NB4 (cell line): ENCODE results near the gene IQSEC3.

Experiments
- DNase-seq: peaks from one replicate; pipeline ENCODE4 v3.0.0; 2010; ENCODE audit warnings: low read depth
- H3K4me3 ChIP-seq: one replicate; pipeline ENCODE4 v1.5.1; 2011; ENCODE audit warnings: mild to moderate bottlenecking, low read depth, low read length, moderate library complexity
- MYC ChIP-seq: IDR thresholded peaks from 2 replicates; pipeline ENCODE4 v1.6.1; 2011; ENCODE audit warnings: low read depth, low read length
- POLR2A ChIP-seq: IDR thresholded peaks from 2 replicates; pipeline ENCODE4 v1.6.1; 2011; ENCODE audit warnings: mild to moderate bottlenecking; ENCODE audit not compliant: insufficient read length; ENCODE audit errors: extremely low read depth
- TF ChIP-seq, protein P1 (sequence below): IDR thresholded peaks from one replicate; pipeline ENCODE4 v1.5.1; 2012; ENCODE audit warnings: low read depth, low read length
- TF ChIP-seq, protein P2 (sequence below): IDR thresholded peaks from 2 replicates; pipeline ENCODE4 v1.6.1; 2011; ENCODE audit warnings: low read depth, low read length

IQSEC3 gene

DNA sequence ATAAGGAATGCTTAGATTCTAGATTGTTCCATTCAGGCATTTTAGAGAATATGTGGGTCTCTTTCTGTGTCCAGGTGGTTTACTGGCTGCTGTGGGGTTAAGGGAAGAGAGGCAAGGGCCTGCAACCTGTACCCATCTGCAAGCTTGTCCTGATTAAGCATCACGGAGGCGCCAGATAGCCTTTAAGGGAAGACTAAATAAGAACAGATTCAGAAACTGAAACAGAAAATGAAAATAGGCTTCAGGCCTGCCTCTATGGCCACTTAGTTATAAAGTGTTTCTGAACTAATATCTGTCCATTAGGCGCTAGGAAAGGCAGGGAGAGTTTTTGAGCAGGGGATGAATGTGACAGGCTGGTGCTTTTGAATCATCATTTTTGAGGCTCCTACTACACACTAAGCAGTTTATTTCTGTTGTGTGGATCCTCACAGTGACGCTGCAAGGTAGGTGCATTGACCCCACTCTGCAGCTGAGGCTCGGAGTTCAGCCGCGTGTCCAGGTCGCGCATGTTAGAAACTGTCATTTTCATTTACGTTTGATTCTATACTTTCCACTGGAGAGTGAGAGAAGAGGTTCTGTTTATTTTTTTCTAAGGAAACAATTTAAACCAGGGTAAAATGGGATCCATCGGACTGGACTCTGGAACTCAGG, 100.0 kb downstream of the IQSEC3 start:
- DNase-seq, result no peak
- TF ChIP-seq, protein P1, sequence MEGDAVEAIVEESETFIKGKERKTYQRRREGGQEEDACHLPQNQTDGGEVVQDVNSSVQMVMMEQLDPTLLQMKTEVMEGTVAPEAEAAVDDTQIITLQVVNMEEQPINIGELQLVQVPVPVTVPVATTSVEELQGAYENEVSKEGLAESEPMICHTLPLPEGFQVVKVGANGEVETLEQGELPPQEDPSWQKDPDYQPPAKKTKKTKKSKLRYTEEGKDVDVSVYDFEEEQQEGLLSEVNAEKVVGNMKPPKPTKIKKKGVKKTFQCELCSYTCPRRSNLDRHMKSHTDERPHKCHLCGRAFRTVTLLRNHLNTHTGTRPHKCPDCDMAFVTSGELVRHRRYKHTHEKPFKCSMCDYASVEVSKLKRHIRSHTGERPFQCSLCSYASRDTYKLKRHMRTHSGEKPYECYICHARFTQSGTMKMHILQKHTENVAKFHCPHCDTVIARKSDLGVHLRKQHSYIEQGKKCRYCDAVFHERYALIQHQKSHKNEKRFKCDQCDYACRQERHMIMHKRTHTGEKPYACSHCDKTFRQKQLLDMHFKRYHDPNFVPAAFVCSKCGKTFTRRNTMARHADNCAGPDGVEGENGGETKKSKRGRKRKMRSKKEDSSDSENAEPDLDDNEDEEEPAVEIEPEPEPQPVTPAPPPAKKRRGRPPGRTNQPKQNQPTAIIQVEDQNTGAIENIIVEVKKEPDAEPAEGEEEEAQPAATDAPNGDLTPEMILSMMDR, result no peak
- TF ChIP-seq MYC, result no peak
- TF ChIP-seq, protein P2, sequence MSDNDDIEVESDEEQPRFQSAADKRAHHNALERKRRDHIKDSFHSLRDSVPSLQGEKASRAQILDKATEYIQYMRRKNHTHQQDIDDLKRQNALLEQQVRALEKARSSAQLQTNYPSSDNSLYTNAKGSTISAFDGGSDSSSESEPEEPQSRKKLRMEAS, result no peak
- no peak for TF ChIP-seq POLR2A
- no peak overlapping the region for H3K4me3 ChIP-seq

DNA sequence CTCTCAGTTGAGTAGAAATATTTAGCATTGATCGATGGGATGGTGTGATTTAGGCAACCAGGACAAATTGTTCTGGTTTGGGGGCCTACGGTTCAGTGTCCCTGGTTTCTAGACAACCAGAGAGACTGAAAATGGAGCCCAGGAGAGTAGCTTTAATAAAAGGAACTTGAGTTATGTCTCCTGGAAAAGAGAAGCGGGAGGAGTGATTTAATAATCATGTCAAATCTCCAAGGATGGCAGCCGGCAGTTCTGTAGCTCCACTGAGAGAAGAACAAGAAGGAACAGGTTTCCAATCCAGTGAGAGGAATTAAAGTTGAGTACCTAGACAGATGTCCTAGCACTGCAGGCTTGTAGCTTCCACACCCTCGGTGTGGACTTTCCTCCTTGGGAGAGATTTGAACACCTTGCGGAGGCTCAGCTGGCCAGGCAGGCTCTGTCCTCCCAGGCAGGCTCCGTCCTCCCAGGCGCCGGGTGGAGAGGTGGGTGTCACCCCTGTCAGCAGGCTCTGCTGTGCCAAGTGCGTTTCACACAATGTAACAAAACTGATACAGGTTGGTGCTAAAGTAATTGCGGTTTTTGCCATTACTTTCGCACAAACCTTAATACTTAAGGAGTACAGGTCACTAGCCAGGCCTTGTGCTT, 101.5 kb downstream of the IQSEC3 start:
- no peak overlapping the region for H3K4me3 ChIP-seq
- TF ChIP-seq MYC (no peak), POLR2A (no peak)
- TF ChIP-seq, protein P1, result no peak
- TF ChIP-seq, protein P2, result no peak
- no peak for DNase-seq

DNA sequence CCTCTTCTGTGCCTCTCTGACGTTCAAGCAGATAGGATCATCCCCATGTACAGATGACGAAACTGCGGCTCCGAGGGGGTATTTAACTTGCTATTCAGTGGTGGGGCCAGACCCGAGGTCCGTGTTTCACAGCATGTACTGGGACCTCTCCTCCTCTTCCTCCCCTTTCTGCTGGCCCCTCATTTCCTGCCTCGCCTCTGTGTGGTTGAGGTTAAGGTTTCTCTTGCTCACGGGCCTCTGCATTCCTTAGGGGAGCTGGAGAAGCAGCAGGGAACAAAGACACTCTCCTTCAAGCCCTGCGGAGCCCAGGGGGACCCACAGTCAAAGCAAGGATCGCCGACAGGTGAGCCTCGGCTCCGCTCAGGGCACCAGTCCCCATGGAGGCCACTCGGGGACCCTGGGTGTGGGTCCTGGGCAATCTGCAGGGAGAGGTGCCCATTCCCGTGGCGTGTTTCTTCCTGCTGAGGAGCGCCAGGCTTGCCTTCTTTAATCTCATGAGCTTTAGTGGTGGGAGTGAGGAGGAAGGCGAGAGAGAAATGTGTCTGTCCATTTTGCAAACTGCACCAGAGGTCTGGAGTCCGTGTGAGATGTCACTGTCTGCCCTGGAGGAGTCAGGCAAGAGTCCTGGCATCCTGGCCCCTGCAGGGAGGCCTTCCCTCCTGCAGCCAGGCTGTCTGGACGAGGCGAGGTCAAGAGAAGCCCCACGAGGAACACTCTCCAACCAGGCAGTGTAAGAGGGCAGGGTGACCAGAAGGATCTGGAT, 102.4 kb downstream of the IQSEC3 start:
- DNase-seq, result peak; percentile 90
- H3K4me3 ChIP-seq, result no peak overlapping the region
- TF ChIP-seq, protein P1, result peak; percentile 26
- no peak for TF ChIP-seq POLR2A
- TF ChIP-seq, protein P2, result no peak
- peak; percentile 31; the same call in 1 of the 2 replicates for TF ChIP-seq MYC

DNA sequence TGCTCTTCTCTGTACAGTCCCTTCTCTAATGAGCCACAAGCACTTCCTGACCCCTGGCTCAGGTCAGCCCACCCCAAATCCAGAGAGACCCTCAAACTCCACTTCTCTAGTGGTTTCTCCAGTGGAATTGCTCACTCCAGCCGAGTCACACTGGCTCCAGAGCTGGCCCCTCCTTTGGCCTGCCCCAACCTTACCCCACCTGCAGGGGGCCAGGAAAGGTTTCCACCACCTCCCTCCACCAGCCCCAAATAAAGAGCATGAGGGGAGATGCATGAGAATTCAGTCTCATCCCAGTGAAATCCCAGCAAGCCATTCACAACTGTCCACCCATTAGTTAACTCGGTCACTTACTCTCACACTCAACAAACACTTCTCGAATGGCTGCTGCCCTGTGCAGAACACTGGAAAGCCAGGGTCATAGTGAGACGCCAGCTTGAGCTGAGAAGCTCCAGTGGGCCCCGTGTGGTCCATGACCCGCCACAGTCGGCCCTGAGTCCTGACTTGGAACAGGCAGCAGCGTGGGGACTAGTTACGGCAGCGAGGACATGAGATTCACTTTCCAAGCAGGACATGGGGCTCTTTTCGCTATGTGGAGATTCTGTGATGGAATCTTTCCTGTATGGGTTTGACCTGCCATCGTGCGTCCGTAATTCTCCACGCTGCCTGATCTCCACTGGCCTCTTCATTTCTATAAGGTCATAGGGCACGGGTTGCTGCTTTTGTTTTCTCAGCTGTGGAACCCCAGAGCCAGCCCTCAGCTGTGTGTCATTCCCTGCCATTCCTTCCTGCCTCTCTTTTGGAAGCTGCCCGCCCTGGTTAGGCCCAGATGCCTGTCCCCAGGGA, 103.2 kb downstream of the IQSEC3 start:
- DNase-seq, result no peak
- TF ChIP-seq, protein P1, result no peak
- TF ChIP-seq MYC (no peak), POLR2A (no peak)
- TF ChIP-seq, protein P2, result no peak
- H3K4me3 ChIP-seq, result no peak overlapping the region
